Tibial nerve (tissue), 4 donors: Measurements from ENCODE around the gene ZMIZ2. TPM values are rescaled to one million over a fixed set of nuclear protein-coding genes. Genes with fewer than 3 reads are reported as not detected.

Experiments used
- DNase-seq, 2 donors: peaks; one replicate each; pipeline ENCODE4 v3.0.0-alpha.2; 2019; ENCODE audit warnings: low spot score in 2 of 2
- H3K27ac ChIP-seq, 4 donors: fragments of 200-600 bp; sonication (generic) in 3 of 4; one replicate each; pipeline ENCODE4 v1.5.1; 2017 to 2019; ENCODE audit warnings: mild to moderate bottlenecking in 1 of 4
- H3K27me3 ChIP-seq, 2 donors: fragments of 200-600 bp; sonication (generic) in 1 of 2; one replicate each; pipeline versions ENCODE4 v1.5.1 to v1.6.0; 2017 to 2019
- H3K36me3 ChIP-seq, 3 donors: fragments of 200-600 bp; sonication (generic); one replicate each; pipeline ENCODE4 v1.5.1; 2018 to 2019
- H3K4me1 ChIP-seq, 4 donors: fragments of 200-600 bp; sonication (generic) in 3 of 4; one replicate each; pipeline ENCODE4 v1.5.1; 2017 to 2019
- H3K4me3 ChIP-seq, 4 donors: fragments of 200-600 bp; sonication (generic) in 3 of 4; one replicate each; pipeline ENCODE4 v1.5.1; 2017 to 2019; ENCODE audit warnings: mild to moderate bottlenecking in 1 of 4, moderate library complexity in 1 of 4
- H3K9me3 ChIP-seq, 4 donors: fragments of 200-600 bp; sonication (generic) in 3 of 4; one replicate each; pipeline ENCODE4 v1.5.1; 2017 to 2019
- CTCF ChIP-seq, 5 experiments: fragments of 200-600 bp in 3 of 5; fragments of 450-650 bp in 2 of 5; sonication (generic) in 3 of 5; IDR thresholded peaks; one replicate each; pipeline ENCODE4 v1.5.1; 2016 to 2019; ENCODE audit warnings: antibody characterized with exemption in 5 of 5, mild to moderate bottlenecking in 3 of 5, moderate library complexity in 2 of 5
- EP300 ChIP-seq, 2 donors: sonication (generic); formaldehyde crosslinking; IDR thresholded peaks; one replicate each; pipeline ENCODE4 v1.6.1; 2017; ENCODE audit warnings: antibody characterized with exemption in 2 of 2, mild to moderate bottlenecking in 1 of 2
- POLR2A ChIP-seq, 2 donors: fragments of 450-650 bp; IDR thresholded peaks; one replicate each; pipeline ENCODE4 v1.6.1; 2017; ENCODE audit warnings: antibody characterized with exemption in 2 of 2, mild to moderate bottlenecking in 2 of 2, moderate library complexity in 2 of 2
- WGBS, 2 donors: methylation state at CpG; one replicate each; pipeline ENCODE4 v1.1.5; 2018; 5-methylcytosine and 5-hydroxymethylcytosine counted together
- total RNA-seq, 4 donors: library from RNA; depleted of rRNA; stranded (reverse); fragments of >200 nt; gene quantifications; one replicate each; pipeline ENCODE4 v1.1.0, GENCODE V29; 2016

ZMIZ2 gene
- total RNA-seq, 4 donors from 2014 or later, result 24.7 to 48.9 (median 32.7) TPM

GRCh38 chr7:44754802-44755697 lies 6.4 kb downstream of the ZMIZ2 start:
- no peak for DNase-seq
- WGBS, 2 donors, result 83 to 90% methylated on average over 9 to 10 of the region's 11 CpGs
- H3K4me1 ChIP-seq, result peaks cover 0 to 51% (median 22%) of the 10 kb centered on the region in 4 donors
- no peaks in the 10 kb centered on the region for H3K27me3 ChIP-seq
- H3K27ac ChIP-seq, result peak overlapping the region in 2 of 4 donors; percentile 21 to 26
- no peak overlapping the region for H3K4me3 ChIP-seq
- H3K9me3 ChIP-seq, result no peaks in the 10 kb centered on the region
- TF ChIP-seq EP300 (IDR thresholded peaks at IDR 0.05) (no peak), POLR2A (IDR thresholded peaks at IDR 0.05) (no peak), CTCF (IDR thresholded peaks at IDR 0.05) (no peak)
- H3K36me3 ChIP-seq, result peaks cover 0 to 38% (median 5%) of the 10 kb centered on the region in 3 donors

GRCh38 chr7:44755698-44756627 lies 7.3 kb downstream of the ZMIZ2 start:
- H3K4me1 ChIP-seq, result peaks cover 0 to 42% (median 15%) of the 10 kb centered on the region in 4 donors
- no peak overlapping the region for H3K4me3 ChIP-seq
- no peaks in the 10 kb centered on the region for H3K9me3 ChIP-seq
- no peaks in the 10 kb centered on the region for H3K27me3 ChIP-seq
- H3K36me3 ChIP-seq, result peaks cover 0 to 47% (median 10%) of the 10 kb centered on the region in 3 donors
- H3K27ac ChIP-seq, result peak overlapping the region in 2 of 4 donors; percentile 21 to 26
- no peak for TF ChIP-seq CTCF (IDR thresholded peaks at IDR 0.05)
- no peak for TF ChIP-seq EP300 (IDR thresholded peaks at IDR 0.05)
- TF ChIP-seq POLR2A (IDR thresholded peaks at IDR 0.05), result no peak
- no peak for DNase-seq
- WGBS, 2 donors, result 71 to 74% methylated on average over 13 to 16 of the region's 17 CpGs

GRCh38 chr7:44756904-44757303 lies 8.3 kb downstream of the ZMIZ2 start:
- 95 to 100% methylated on average over 2 to 11 of the region's 12 CpGs for WGBS, 2 donors
- H3K36me3 ChIP-seq, result peaks cover 0 to 56% (median 17%) of the 10 kb centered on the region in 3 donors
- H3K4me1 ChIP-seq, result peaks cover 0 to 41% (median 9%) of the 10 kb centered on the region in 4 donors
- no peak overlapping the region for H3K4me3 ChIP-seq
- no peak for DNase-seq
- no peaks in the 10 kb centered on the region for H3K9me3 ChIP-seq
- H3K27ac ChIP-seq, result no peak overlapping the region
- H3K27me3 ChIP-seq, result no peaks in the 10 kb centered on the region
- TF ChIP-seq EP300 (IDR thresholded peaks at IDR 0.05) (no peak), CTCF (IDR thresholded peaks at IDR 0.05) (no peak), POLR2A (IDR thresholded peaks at IDR 0.05) (no peak)

- no peak overlapping the region for H3K27ac ChIP-seq
- DNase-seq, result no peak
Measured at GRCh38 chr7:44757311-44757710, 8.7 kb downstream of the ZMIZ2 start.

More at GRCh38 chr7:44757311-44757710, 8.7 kb downstream of the ZMIZ2 start:
- peaks cover 0 to 60% (median 17%) of the 10 kb centered on the region in 3 donors for H3K36me3 ChIP-seq
- H3K4me3 ChIP-seq, result no peak overlapping the region
- no peaks in the 10 kb centered on the region for H3K27me3 ChIP-seq
- H3K4me1 ChIP-seq, result peaks cover 0 to 45% (median 9%) of the 10 kb centered on the region in 4 donors
- H3K9me3 ChIP-seq, result no peaks in the 10 kb centered on the region
- 20 to 69% methylated on average over 1 to 8 of the region's 10 CpGs for WGBS, 2 donors
- TF ChIP-seq POLR2A (IDR thresholded peaks at IDR 0.05), result no peak
- TF ChIP-seq CTCF (IDR thresholded peaks at IDR 0.05), result no peak
- no peak for TF ChIP-seq EP300 (IDR thresholded peaks at IDR 0.05)
